GM19099 (cell line): ENCODE measurements around the gene FAM162A.

Experiments used
- POLR2A ChIP-seq: IDR thresholded peaks from 3 replicates; pipeline ENCODE4 v1.6.1; 2011; ENCODE audit warnings: low read depth; ENCODE audit not compliant: insufficient read length; ENCODE audit errors: extremely low read depth

Gene FAM162A

DNA sequence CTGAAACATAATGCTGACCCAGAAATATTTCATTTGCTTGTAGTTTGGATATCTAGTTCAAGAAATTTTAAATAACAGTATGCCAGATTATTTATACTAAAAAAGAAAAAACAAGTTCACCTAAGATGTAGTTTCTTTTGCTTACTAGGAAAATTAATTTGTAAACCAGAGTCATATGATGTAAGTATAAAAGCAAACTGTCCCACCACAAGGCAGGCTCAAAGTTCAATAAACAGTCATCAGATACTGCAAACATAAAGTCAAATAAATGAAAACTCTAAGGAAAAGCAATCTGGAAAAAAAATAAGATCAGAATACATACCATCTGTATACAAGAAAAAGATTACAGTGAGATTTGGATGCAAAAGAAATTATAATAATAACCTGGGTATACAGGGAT lies 72.1 kb downstream of the FAM162A start:
- no peak for TF ChIP-seq POLR2A

DNA sequence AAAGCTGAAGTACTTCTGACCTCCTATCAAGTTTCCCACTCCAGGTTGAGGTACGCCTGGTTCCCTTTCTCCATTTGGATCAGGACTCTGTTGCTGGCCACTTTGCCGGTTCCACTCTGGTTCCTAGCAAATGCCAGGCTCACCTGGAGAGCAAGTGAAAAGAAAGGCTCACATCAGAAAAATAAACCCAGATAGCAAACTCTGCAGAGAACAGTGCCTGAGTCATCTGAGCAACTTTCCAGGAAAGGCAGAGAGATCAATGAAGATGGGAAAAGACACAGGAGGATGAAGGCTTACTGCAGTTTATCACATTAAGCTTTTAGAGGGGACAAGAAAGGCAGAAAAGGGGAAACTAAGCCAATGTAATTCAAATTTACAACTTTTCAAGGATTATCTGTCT lies 73.7 kb downstream of the FAM162A start:
- TF ChIP-seq POLR2A = no peak

DNA sequence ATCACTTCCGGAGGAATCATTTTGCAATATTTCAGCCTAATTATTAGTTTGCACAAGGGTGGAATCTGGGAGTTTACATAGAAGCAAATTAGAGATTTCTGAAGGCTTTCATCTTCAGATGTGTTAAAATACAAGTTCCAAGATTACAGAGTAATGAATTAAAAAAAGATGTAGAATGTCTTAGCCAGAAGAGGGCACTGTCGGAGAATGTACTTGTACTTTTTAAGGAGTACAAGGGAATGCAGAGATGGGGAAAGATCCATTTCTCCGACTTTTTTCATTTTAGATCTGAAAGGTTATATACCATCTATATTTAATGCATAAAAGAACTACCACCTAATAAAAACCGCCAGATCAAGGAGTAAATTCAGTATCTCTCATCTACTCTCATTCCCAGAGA lies 75.0 kb downstream of the FAM162A start:
- TF ChIP-seq POLR2A = no peak

- no peak for TF ChIP-seq POLR2A
These were observed 77.8 kb downstream of the FAM162A start for GRCh38 chr3:122461806-122462205.
